Measurements from ENCODE around the gene CCDC38. TPM values are rescaled to one million over a fixed set of nuclear protein-coding genes. Genes with fewer than 3 reads are reported as not detected.

Gene CCDC38
- total RNA-seq, 1 donor from 2014 or later, result not detected

DNA sequence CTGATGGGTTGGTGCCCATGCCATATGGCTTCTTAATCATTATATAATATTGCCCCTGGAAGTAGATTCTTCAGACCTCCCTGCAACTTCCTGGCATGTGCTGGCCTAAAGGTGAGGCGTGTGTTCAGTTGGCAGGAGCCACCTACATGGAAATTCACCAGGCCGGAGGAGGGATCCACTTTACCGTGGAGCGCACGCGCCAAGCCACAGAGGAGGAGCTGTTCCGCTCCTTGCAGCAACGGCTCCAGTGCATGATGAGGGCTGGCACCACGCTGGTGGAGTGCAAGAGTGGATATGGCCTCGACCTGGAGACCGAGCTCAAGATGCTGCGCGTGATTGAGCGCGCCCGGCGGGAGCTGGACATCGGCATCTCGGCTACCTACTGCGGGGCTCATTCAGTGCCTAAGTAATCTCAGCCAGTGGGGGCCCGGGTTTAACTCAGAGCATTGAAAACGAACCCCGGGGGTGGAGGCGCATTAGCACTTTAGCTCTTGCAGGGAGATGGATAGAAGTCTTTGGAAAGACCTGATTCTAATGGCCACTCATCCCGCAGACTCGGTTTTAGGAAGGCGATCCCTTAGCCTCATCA, 14.2 kb upstream of the CCDC38 start:
- Histone ChIP-seq H3K36me3 (ENCODE audit: control insufficient read depth, insufficient read depth, low read length) (no peaks in the 10 kb centered on the region), H3K27me3 (ENCODE audit: control insufficient read depth, insufficient read depth, low read length) (no peaks in the 10 kb centered on the region), H3K4me3 (ENCODE audit: low read depth, low read length) (no peak overlapping the region)
- FAIRE-seq, result no peak
- no peak for TF ChIP-seq CTCF (IDR thresholded peaks at IDR 0.05; ENCODE audit: insufficient read depth, low read length, severe bottlenecking)
- DNase-seq (ENCODE audit: low read depth), result no peak

GRCh38 chr12:95955549-95956159, 13.2 kb upstream of the CCDC38 start:
- DNase-seq (ENCODE audit: low read depth) (no peak), FAIRE-seq (no peak)
- H3K36me3 ChIP-seq (ENCODE audit: control insufficient read depth, insufficient read depth, low read length), result no peaks in the 10 kb centered on the region
- TF ChIP-seq CTCF (IDR thresholded peaks at IDR 0.05; ENCODE audit: insufficient read depth, low read length, severe bottlenecking), result no peak
- H3K27me3 ChIP-seq (ENCODE audit: control insufficient read depth, insufficient read depth, low read length), result no peaks in the 10 kb centered on the region
- H3K4me3 ChIP-seq (ENCODE audit: low read depth, low read length), result no peak overlapping the region

DNA sequence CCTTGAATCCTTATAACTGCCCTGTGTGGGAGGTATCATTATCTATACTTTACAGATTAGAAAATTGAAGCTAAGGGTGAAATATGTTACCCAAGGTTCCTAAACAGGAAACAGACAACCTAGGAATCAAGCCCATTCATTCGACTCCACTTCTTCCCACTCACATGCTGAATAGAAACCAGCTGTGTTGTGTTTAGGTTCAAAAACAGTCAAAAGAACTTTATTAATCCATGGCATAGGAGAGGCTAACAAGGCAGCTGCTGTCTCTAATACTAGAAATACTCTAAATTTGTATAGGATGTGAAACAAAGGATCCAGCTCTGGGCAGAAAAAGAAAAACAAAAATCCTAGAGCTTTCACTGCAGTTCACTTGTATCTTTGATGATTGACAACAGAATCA, 10.6 kb upstream of the CCDC38 start:
- TF ChIP-seq CTCF (IDR thresholded peaks at IDR 0.05; ENCODE audit: insufficient read depth, low read length, severe bottlenecking), result no peak
- no peak overlapping the region for H3K4me3 ChIP-seq (ENCODE audit: low read depth, low read length)

GRCh38 chr12:95951515-95951914, 9.1 kb upstream of the CCDC38 start:
- Histone ChIP-seq H3K36me3 (ENCODE audit: control insufficient read depth, insufficient read depth, low read length) (no peaks in the 10 kb centered on the region), H3K27me3 (ENCODE audit: control insufficient read depth, insufficient read depth, low read length) (no peaks in the 10 kb centered on the region), H3K4me3 (ENCODE audit: low read depth, low read length) (no peak overlapping the region)
- FAIRE-seq, result no peak
- DNase-seq (ENCODE audit: low read depth), result no peak
- no peak for TF ChIP-seq CTCF (IDR thresholded peaks at IDR 0.05; ENCODE audit: insufficient read depth, low read length, severe bottlenecking)

More for the DNA sequence above, 10.6 kb upstream of the CCDC38 start:
- H3K36me3 ChIP-seq (ENCODE audit: control insufficient read depth, insufficient read depth, low read length), result no peaks in the 10 kb centered on the region
- no peaks in the 10 kb centered on the region for H3K27me3 ChIP-seq (ENCODE audit: control insufficient read depth, insufficient read depth, low read length)
- DNase-seq (ENCODE audit: low read depth) (no peak), FAIRE-seq (no peak)

DNA sequence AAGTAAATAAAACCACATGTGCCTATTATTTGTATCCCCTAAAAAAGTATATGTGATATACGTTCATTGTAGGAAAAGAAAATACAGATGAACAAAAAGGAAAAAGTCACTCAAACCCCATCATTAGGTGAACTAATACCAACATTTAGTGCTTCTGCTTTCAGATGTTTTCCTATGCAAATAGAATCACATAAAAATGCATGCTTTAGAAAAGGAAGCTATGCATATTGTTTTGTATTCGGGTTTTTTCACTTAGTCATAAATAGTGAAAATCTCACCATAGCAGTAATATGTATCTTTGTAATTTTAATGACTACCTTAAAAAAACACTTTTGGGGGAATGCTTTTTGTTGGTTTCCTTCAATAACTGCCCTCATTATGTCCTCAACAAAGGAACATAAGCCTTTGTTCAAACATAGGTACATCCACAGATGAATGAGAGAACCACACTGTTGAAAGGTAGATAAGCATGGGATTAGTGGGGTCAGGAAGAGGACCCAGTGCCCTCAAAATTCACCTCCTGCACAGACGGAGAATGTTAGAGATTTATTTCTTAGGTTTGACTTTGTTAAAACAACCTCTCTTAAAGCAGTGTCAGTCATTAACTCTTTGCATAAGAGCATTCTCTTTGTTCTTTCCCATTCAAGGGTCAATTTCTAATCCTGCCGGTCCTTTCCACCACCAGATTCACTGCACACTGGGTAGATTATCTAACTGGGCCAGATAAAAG, 7.2 kb upstream of the CCDC38 start:
- DNase-seq (ENCODE audit: low read depth) (no peak), FAIRE-seq (no peak)
- TF ChIP-seq CTCF (IDR thresholded peaks at IDR 0.05; ENCODE audit: insufficient read depth, low read length, severe bottlenecking), result no peak

More for the DNA sequence above, 7.2 kb upstream of the CCDC38 start:
- H3K36me3 ChIP-seq (ENCODE audit: control insufficient read depth, insufficient read depth, low read length), result no peaks in the 10 kb centered on the region
- no peak overlapping the region for H3K4me3 ChIP-seq (ENCODE audit: low read depth, low read length)
- peaks cover 2% of the 10 kb centered on the region for H3K27me3 ChIP-seq (ENCODE audit: control insufficient read depth, insufficient read depth, low read length)
